ENCODE data around the gene ZFP36L1.

DNA sequence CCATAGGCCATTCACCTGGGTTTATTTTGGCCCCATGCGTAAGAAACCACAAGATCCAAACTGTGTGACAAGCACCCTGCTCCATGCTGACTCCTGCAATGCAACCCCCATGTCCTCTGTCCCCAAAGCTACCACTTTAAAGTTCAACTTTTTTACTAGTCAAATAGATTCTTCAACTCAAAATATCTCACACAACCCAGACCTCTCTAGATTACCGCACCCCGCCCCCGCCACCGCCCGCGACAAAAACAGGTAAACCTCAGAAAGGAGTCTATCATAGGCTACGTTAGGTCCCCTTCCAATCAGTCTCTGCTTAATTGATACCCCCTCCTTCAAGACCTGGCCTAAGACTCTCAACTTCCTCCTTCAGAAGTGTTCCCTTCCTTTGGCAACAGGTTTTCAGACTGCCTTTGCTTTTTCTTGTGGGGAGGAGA, 2.2 kb downstream of the ZFP36L1 start:
- TF ChIP-seq, protein P1, sequence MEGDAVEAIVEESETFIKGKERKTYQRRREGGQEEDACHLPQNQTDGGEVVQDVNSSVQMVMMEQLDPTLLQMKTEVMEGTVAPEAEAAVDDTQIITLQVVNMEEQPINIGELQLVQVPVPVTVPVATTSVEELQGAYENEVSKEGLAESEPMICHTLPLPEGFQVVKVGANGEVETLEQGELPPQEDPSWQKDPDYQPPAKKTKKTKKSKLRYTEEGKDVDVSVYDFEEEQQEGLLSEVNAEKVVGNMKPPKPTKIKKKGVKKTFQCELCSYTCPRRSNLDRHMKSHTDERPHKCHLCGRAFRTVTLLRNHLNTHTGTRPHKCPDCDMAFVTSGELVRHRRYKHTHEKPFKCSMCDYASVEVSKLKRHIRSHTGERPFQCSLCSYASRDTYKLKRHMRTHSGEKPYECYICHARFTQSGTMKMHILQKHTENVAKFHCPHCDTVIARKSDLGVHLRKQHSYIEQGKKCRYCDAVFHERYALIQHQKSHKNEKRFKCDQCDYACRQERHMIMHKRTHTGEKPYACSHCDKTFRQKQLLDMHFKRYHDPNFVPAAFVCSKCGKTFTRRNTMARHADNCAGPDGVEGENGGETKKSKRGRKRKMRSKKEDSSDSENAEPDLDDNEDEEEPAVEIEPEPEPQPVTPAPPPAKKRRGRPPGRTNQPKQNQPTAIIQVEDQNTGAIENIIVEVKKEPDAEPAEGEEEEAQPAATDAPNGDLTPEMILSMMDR (conservative IDR thresholded peaks at IDR 0.05; ENCODE audit: low read length) = no peak
- no peak for TF ChIP-seq EZH2phosphoT487 (IDR thresholded peaks at IDR 0.05; ENCODE audit: borderline replicate concordance)

Measured in Loucy (cell line).